ENCODE data around the gene DENND4C.

DNA sequence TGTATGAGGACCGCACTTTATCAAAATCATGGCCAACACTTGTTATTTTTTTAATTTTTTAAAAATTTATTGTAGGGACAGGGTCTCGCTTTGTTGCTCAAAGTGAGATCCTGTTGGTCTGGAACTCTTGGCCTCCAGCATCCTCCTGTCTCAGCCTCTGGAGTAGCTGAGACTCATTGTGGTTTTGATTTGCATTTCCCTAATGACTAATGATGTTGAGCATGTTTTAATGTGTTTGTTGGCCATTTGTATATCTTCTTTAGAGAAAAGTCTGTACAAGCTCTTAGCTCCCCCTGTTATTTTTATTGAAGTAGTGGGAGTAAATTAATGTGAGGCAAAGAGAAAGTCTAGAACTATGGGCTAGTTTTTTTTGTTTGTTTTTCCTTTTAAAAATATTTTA, 151.2 kb downstream of the DENND4C start:
- TF ChIP-seq, protein P1, sequence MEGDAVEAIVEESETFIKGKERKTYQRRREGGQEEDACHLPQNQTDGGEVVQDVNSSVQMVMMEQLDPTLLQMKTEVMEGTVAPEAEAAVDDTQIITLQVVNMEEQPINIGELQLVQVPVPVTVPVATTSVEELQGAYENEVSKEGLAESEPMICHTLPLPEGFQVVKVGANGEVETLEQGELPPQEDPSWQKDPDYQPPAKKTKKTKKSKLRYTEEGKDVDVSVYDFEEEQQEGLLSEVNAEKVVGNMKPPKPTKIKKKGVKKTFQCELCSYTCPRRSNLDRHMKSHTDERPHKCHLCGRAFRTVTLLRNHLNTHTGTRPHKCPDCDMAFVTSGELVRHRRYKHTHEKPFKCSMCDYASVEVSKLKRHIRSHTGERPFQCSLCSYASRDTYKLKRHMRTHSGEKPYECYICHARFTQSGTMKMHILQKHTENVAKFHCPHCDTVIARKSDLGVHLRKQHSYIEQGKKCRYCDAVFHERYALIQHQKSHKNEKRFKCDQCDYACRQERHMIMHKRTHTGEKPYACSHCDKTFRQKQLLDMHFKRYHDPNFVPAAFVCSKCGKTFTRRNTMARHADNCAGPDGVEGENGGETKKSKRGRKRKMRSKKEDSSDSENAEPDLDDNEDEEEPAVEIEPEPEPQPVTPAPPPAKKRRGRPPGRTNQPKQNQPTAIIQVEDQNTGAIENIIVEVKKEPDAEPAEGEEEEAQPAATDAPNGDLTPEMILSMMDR (tag by site-specific recombination; IDR thresholded peaks at IDR 0.05) = no peak
- TF ChIP-seq ZFP37 (tag by site-specific recombination; IDR thresholded peaks at IDR 0.05) (no peak), ZNF37A (tag by site-specific recombination; IDR thresholded peaks at IDR 0.05) (no peak), KLF9 (tag by site-specific recombination; IDR thresholded peaks at IDR 0.05; ENCODE audit: low read depth) (no peak), ZNF121 (tag by site-specific recombination; IDR thresholded peaks at IDR 0.05) (no peak), PATZ1 (tag by site-specific recombination; IDR thresholded peaks at IDR 0.05) (no peak), REST (tag by site-specific recombination; IDR thresholded peaks at IDR 0.05) (no peak), TCF7L2 (IDR thresholded peaks at IDR 0.05; ENCODE audit: borderline replicate concordance, low read depth, low read length) (no peak), BCL6B (tag by site-specific recombination; IDR thresholded peaks at IDR 0.05) (no peak), ZNF362 (tag by site-specific recombination; IDR thresholded peaks at IDR 0.05) (no peak), YY1 (tag by site-specific recombination; IDR thresholded peaks at IDR 0.05) (no peak)
- TF ChIP-seq, protein P2, sequence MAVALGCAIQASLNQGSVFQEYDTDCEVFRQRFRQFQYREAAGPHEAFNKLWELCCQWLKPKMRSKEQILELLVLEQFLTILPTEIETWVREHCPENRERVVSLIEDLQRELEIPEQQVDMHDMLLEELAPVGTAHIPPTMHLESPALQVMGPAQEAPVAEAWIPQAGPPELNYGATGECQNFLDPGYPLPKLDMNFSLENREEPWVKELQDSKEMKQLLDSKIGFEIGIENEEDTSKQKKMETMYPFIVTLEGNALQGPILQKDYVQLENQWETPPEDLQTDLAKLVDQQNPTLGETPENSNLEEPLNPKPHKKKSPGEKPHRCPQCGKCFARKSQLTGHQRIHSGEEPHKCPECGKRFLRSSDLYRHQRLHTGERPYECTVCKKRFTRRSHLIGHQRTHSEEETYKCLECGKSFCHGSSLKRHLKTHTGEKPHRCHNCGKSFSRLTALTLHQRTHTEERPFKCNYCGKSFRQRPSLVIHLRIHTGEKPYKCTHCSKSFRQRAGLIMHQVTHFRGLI (tag by site-specific recombination; IDR thresholded peaks at IDR 0.05) = no peak
